K562 (cell line): ENCODE measurements around the gene GSG1. TPM values are rescaled to one million over a fixed set of nuclear protein-coding genes. Genes with fewer than 3 reads are reported as not detected.

Experiments used
- ATAC-seq: fragments of 200-7000 bp; cut with Tn5 transposase; 3 replicates; pipeline ENCODE4 v1.9.1; 2020; ENCODE audit warnings: moderate library complexity
- BruUV-seq: library from RNA; stranded (reverse); fragments of 400-500 nt; replicated peaks from 2 replicates; lab custom pipeline; 2021; lab: Mats Ljungman, UMichigan
- CTCF ChIA-PET: fragments of 300-600 bp; formaldehyde crosslinking; extraction: SDS; loops from one replicate; lab custom pipeline; 2021; ENCODE audit warnings: low intra/inter-chr PET ratio; lab: Yijun Ruan, JAX
- POLR2A ChIA-PET: fragments of 300-600, 350-650 bp; sonication (Branson Sonifier 250); formaldehyde crosslinking; extraction: SDS; loops from one replicate; lab custom pipeline; 2021; ENCODE audit warnings: antibody characterized with exemption, inconsistent platforms; lab: Yijun Ruan, JAX
- DNase-seq, 4 experiments: peaks; one replicate each; pipeline versions ENCODE4 v3.0.0 to v3.0.0-alpha.2; 2011 to 2018; ENCODE audit warnings: low spot score in 3 of 4, mixed read lengths in 3 of 4; ENCODE audit errors: extremely low read depth in 1 of 4
- FAIRE-seq: peaks from 2 replicates; lab custom pipeline; 2011; peaks lifted over from hg19 to GRCh38; lab: Jason Lieb, UNC
- H2AFZ ChIP-seq: 2 replicates; pipeline ENCODE4 v1.6.0; 2011; ENCODE audit warnings: low read depth, low read length, control low read depth, inconsistent platforms
- H3K27ac ChIP-seq: fragments of 200-600 bp; 3 replicates; pipeline ENCODE4 v1.8.0; 2011; ENCODE audit warnings: low read depth, mild to moderate bottlenecking, control low read depth, inconsistent platforms, low read length, moderate library complexity, mixed read lengths; ENCODE audit errors: extremely low read depth
- H3K27me3 ChIP-seq, 2 experiments: fragments of 300-600 bp in 1 of 2; 2 replicates in 1 of 2; 3 replicates in 1 of 2; pipeline versions ENCODE4 v1.6.0 to v1.8.0; 2011; ENCODE audit warnings: inconsistent platforms in 2 of 2, low read length in 2 of 2, mild to moderate bottlenecking in 1 of 2, mixed read lengths in 1 of 2, moderate library complexity in 1 of 2; ENCODE audit not compliant: control insufficient read depth in 2 of 2, insufficient read depth in 2 of 2
- H3K36me3 ChIP-seq: fragments of 300-600 bp; 3 replicates; pipeline ENCODE4 v1.8.0; 2011; ENCODE audit warnings: mild to moderate bottlenecking, low read length, inconsistent platforms; ENCODE audit not compliant: control insufficient read depth, insufficient read depth
- H3K4me1 ChIP-seq, 2 experiments: fragments of 200-600 bp in 1 of 2; replicated peaks in 1 of 2; 2 replicates in 1 of 2; 3 replicates in 1 of 2; pipeline versions ENCODE4 v1.5.1 to v1.8.0; 2011; ENCODE audit warnings: inconsistent platforms in 2 of 2, low read length in 2 of 2, mild to moderate bottlenecking in 1 of 2, mixed read lengths in 1 of 2, moderate library complexity in 1 of 2; ENCODE audit not compliant: control insufficient read depth in 2 of 2, insufficient read depth in 2 of 2
- H3K4me2 ChIP-seq: 2 replicates; pipeline ENCODE4 v1.6.1; 2011; ENCODE audit warnings: low read length, control low read depth, inconsistent platforms, mixed read lengths; ENCODE audit not compliant: insufficient read depth
- H3K4me3 ChIP-seq: fragments of 200-600 bp; sonication (generic), shearing (Covaris generic); 2 replicates; pipeline ENCODE4 v1.5.1; 2016; ENCODE audit warnings: control low read depth, inconsistent platforms
- H3K79me2 ChIP-seq: fragments of 200-600 bp; 3 replicates; pipeline ENCODE4 v1.8.0; 2011; ENCODE audit warnings: low read length, inconsistent platforms; ENCODE audit not compliant: control insufficient read depth, insufficient read depth
- H3K9ac ChIP-seq, 2 experiments: 2 replicates each; pipeline versions ENCODE4 v1.6.0 to v1.6.1; 2011; ENCODE audit warnings: low read depth in 2 of 2, low read length in 2 of 2, control low read depth in 1 of 2, inconsistent platforms in 1 of 2, mild to moderate bottlenecking in 1 of 2, mixed read lengths in 1 of 2; ENCODE audit not compliant: insufficient read depth in 1 of 2
- H3K9me1 ChIP-seq: one replicate; pipeline ENCODE4 v1.6.0; 2011; ENCODE audit warnings: inconsistent platforms, mild to moderate bottlenecking, low read length, moderate library complexity; ENCODE audit not compliant: control insufficient read depth, insufficient read depth
- H3K9me3 ChIP-seq: replicated peaks from 2 replicates; pipeline ENCODE4 v1.5.1; 2011; ENCODE audit warnings: low read depth, low read length, inconsistent platforms; ENCODE audit not compliant: control insufficient read depth, insufficient read depth
- H4K20me1 ChIP-seq: replicated peaks from 2 replicates; pipeline ENCODE4 v1.6.1; 2011; ENCODE audit warnings: low read length, inconsistent platforms, mixed read lengths; ENCODE audit not compliant: control insufficient read depth, insufficient read depth
- BACH1 ChIP-seq: fragments of 200-800 bp; sonication (Bioruptor generic); IDR thresholded peaks from 2 replicates; pipeline ENCODE4 v1.6.1; 2016; ENCODE audit warnings: missing genetic modification characterization, missing compliant biosample characterization
- HLTF ChIP-seq: fragments of 450-650 bp; IDR thresholded peaks from 2 replicates; pipeline ENCODE4 v1.6.1; 2016
- MED1 ChIP-seq: sonication (generic); formaldehyde crosslinking; IDR thresholded peaks from 2 replicates; pipeline ENCODE4 v1.8.1; 2023; ENCODE audit warnings: missing genetic modification reagents, borderline replicate concordance
- MXD1 ChIP-seq: fragments of 250-450 bp; sonication (Bioruptor Pico); IDR thresholded peaks from 2 replicates; pipeline ENCODE4 v1.8.0; 2021; ENCODE audit warnings: borderline replicate concordance, mild to moderate bottlenecking, moderate library complexity; ENCODE audit not compliant: poor library complexity, severe bottlenecking
- PCBP2 ChIP-seq: fragments of 200-400 bp; formaldehyde crosslinking; IDR thresholded peaks from 2 replicates; pipeline ENCODE4 v1.6.1; 2018; ENCODE audit warnings: low read length, low read depth, mild to moderate bottlenecking, moderate library complexity; ENCODE audit not compliant: poor library complexity, severe bottlenecking
- SMAD4 ChIP-seq: fragments of 250-450 bp; sonication (Bioruptor Pico); conservative IDR thresholded peaks from 2 replicates; pipeline ENCODE4 v1.8.0; 2021; ENCODE audit warnings: inconsistent platforms, mild to moderate bottlenecking, moderate library complexity
- THAP12 ChIP-seq: fragments of 250-450 bp; sonication (Bioruptor Pico); IDR thresholded peaks from 2 replicates; pipeline ENCODE4 v1.9.0; 2021; ENCODE audit warnings: mild to moderate bottlenecking, inconsistent platforms
- THRB ChIP-seq: fragments of 450-650 bp; formaldehyde crosslinking; conservative IDR thresholded peaks from 2 replicates; pipeline ENCODE4 v1.4.0; 2022; ENCODE audit warnings: mild to moderate bottlenecking, missing genetic modification characterization
- ZFP36 ChIP-seq: fragments of 150-350 bp; IDR thresholded peaks from 2 replicates; pipeline ENCODE4 v1.6.1; 2018; ENCODE audit warnings: low read length, low read depth; ENCODE audit not compliant: partially characterized antibody
- ZKSCAN1 ChIP-seq: fragments of 150-350 bp; IDR thresholded peaks from 2 replicates; pipeline ENCODE4 v1.6.1; 2016; ENCODE audit warnings: low read depth, low read length
- ZNF274 ChIP-seq: IDR thresholded peaks from 2 replicates; pipeline ENCODE4 v1.6.1; 2011; ENCODE audit warnings: low read depth, mild to moderate bottlenecking, low read length, moderate library complexity, borderline replicate concordance
- ZNF324 ChIP-seq: fragments of 250-450 bp; sonication (Bioruptor Pico); IDR thresholded peaks from 2 replicates; pipeline ENCODE4 v1.4.0; 2020; ENCODE audit warnings: mild to moderate bottlenecking
- ZNF583 ChIP-seq: fragments of 250-450 bp; sonication (Bioruptor Pico); IDR thresholded peaks from 2 replicates; pipeline ENCODE4 v1.4.0; 2020
- WGBS: fragments of 100-300 bp; shearing (Covaris generic); methylation state at CpG from one replicate; pipeline ENCODE4 v1.1.6; 2016; ENCODE audit warnings: low coverage, mixed read lengths; ENCODE audit not compliant: insufficient coverage; ENCODE audit errors: missing lambda C conversion rate; 5-methylcytosine and 5-hydroxymethylcytosine counted together
- in situ Hi-C: fragments of 300-500 bp; cut with MboI; formaldehyde crosslinking; loops from 4 replicates; pipeline ENCODE4 v1.15.0; 2018; ENCODE audit warnings: inconsistent platforms, mixed read lengths
- intact Hi-C: fragments of 100-400 bp; cut with micrococcal nuclease; formaldehyde crosslinking; loops from 2 replicates; pipeline ENCODE4 v1.14.2; 2022
- polyA plus RNA-seq, 8 experiments: library from polyadenylated mRNA; depleted of rRNA in 4 of 8; stranded (reverse) in 5 of 8; unstranded in 3 of 8; fragments of >200 nt; fragmentation: Nextera tagmentation in 2 of 8; fragmentation: Illumina TruSeq in 1 of 8; extraction: Ambion mirVana in 2 of 8; extraction: Trizol in 1 of 8; gene quantifications; 2 replicates each; pipeline versions ENCODE4 v1.2.1 to v1.2.3, GENCODE V29; 2011 to 2014; ENCODE audit warnings: inconsistent platforms in 1 of 8, missing spikeins in 1 of 8
- total RNA-seq, 7 experiments: library from RNA; depleted of rRNA in 6 of 7; stranded (reverse); fragments of >200 nt in 6 of 7; fragmentation: Illumina TruSeq in 2 of 7; extraction: Trizol in 2 of 7; gene quantifications; 2 replicates each; pipeline versions ENCODE4 v1.2.1 to v1.2.3, GENCODE V29; 2011 to 2021; ENCODE audit warnings: low replicate concordance in 1 of 7
- TF ChIP-seq, protein P1 (sequence below): sonication (generic); formaldehyde crosslinking; IDR thresholded peaks from 2 replicates; pipeline ENCODE4 v1.9.0; 2022; ENCODE audit warnings: mild to moderate bottlenecking, missing genetic modification reagents
- TF ChIP-seq, protein P2 (sequence below): sonication (generic); formaldehyde crosslinking; IDR thresholded peaks from 2 replicates; pipeline ENCODE4 v1.8.0; 2023; ENCODE audit warnings: mild to moderate bottlenecking, missing genetic modification reagents

Gene GSG1
- total and polyA plus RNA-seq, 9 of the 15 experiments (the other 6 are each of a cell fraction or from before 2014, with no cell fraction given) = not detected

- intact Hi-C loops = no loop called here
- TF ChIP-seq SMAD4 = no peak
- no peak for TF ChIP-seq BACH1 (tag)
- TF ChIP-seq THAP12 (CRISPR knock-in tag) = no peak
- TF ChIP-seq HLTF = no peak
- TF ChIP-seq ZNF583 (CRISPR knock-in tag) = no peak
- TF ChIP-seq ZNF274 = no peak
- no peak for TF ChIP-seq PCBP2
- no peak for TF ChIP-seq THRB
- no peak for TF ChIP-seq ZFP36
- no peak for TF ChIP-seq ZKSCAN1
- TF ChIP-seq MXD1 = no peak
- TF ChIP-seq ZNF324 (CRISPR knock-in tag) = no peak
- TF ChIP-seq, protein P1, sequence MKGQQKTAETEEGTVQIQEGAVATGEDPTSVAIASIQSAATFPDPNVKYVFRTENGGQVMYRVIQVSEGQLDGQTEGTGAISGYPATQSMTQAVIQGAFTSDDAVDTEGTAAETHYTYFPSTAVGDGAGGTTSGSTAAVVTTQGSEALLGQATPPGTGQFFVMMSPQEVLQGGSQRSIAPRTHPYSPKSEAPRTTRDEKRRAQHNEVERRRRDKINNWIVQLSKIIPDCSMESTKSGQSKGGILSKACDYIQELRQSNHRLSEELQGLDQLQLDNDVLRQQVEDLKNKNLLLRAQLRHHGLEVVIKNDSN (CRISPR knock-in tag) = no peak
- TF ChIP-seq, protein P2, sequence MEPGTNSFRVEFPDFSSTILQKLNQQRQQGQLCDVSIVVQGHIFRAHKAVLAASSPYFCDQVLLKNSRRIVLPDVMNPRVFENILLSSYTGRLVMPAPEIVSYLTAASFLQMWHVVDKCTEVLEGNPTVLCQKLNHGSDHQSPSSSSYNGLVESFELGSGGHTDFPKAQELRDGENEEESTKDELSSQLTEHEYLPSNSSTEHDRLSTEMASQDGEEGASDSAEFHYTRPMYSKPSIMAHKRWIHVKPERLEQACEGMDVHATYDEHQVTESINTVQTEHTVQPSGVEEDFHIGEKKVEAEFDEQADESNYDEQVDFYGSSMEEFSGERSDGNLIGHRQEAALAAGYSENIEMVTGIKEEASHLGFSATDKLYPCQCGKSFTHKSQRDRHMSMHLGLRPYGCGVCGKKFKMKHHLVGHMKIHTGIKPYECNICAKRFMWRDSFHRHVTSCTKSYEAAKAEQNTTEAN = no peak
- TF ChIP-seq MED1 (CRISPR knock-in tag) = no peak
- TF ChIP-seq, all 486 proteins: peak for 0
- no peak overlapping the region for H3K4me2 ChIP-seq
- H3K79me2 ChIP-seq = no peaks in the 10 kb centered on the region
- no CpG with 5 or more reads among the region's 1 CpG for WGBS
- no peaks in the 10 kb centered on the region for H3K4me1 ChIP-seq
- no peak overlapping the region for H3K27ac ChIP-seq
- ATAC-seq (no peak), FAIRE-seq (no peak), DNase-seq (no peak)
- BruUV-seq = no TSS peak
- H3K27me3 ChIP-seq = no peaks in the 10 kb centered on the region
- H2AFZ ChIP-seq = no peak overlapping the region
- CTCF ChIA-PET = no interaction called here
- H4K20me1 ChIP-seq = no peaks in the 10 kb centered on the region
- no peaks in the 10 kb centered on the region for H3K36me3 ChIP-seq
- in situ Hi-C loops = no loop called here
- H3K9ac ChIP-seq = no peak overlapping the region
- no peak overlapping the region for H3K4me3 ChIP-seq
- no peaks in the 10 kb centered on the region for H3K9me1 ChIP-seq
- H3K9me3 ChIP-seq = no peaks in the 10 kb centered on the region
- POLR2A ChIA-PET = interaction anchor here (0.7 kb wide), 1 partner anchor 14 kb away, joined by 3 read pairs; no protein-coding TSS in a partner anchor
Measured at GRCh38 chr12:13152281-13152680, 48.8 kb upstream of the GSG1 start.
